Measurements from ENCODE around the gene ZNF619.

Gene ZNF619

DNA sequence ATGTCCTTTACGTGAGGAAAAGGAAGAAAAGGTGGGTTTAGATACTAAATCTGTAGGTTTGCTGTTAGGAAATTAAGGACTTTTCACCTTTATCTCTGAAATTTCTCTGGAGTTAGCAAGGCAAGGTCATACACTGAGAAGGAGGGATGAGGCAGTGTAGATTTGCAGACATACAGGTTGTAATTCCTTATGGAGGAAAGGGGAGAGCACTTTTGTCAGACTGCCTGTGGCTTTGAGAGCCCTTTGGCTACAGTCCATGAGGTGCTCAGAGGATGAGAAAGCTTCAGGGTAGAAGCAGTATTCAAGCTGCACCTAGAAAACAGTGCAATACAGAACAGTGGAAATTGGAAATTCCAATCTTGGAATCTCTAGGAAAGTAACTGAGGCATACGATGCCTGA lies 11.5 kb upstream of the ZNF619 start:
- DNase-seq, result no peak

DNA sequence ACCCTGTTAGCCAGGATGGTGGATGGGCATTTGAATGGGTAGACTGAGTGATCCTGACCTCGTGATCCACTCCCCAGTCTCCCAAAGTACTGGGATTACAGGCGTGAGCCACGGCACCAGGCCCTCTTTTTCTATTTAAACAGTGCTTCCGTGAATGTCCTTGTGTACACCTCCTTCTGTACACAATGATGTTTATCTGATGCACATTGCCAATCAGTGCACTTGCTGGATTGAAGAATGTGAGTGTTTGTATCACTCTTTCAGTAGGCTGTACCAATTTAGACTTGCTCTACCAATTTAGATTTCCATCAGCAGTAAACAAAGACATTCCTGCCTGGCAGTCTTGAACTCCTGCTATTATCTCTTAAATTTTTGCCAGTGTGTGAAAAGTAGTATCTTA lies 8.9 kb upstream of the ZNF619 start:
- DNase-seq, result no peak

DNA sequence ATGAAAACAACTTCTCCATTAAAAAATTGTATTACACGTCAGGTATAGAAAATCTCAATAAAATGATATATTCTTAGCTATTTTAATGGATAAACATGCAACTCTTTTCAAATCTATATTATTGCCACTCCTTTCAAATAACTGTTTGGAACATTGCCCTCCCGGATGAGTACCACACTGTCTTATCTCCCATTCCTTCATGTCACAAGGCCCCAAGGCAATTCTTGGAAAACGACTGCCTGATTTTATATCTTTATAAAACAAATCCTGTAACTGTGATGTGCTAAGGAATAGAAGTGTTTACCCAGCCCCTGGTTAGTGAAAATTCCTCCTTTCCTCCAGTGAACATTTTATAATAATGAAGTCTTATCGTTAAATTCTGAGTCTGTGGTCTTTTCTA lies 6.2 kb upstream of the ZNF619 start:
- DNase-seq, result no peak

DNA sequence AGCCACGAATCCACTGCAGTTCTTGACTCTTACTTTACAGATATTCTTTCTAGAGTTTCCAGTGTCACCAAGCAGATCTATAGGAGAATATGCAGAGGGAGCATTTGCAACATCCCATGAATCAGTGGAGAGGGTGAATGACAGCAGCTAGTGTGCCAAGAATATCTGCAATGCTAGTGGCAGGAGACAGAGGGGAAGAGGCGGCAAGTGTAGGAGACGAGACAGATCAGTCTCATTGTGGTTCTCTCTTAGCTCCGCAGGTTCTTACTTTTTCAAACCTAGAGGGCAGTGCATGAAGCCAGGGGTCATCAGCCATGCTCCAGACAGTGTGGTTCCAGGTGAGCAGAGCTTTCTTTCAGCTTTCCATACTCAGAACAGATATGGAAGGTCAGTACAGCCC lies 744 bp downstream of the ZNF619 start:
- no peak for DNase-seq

DNA sequence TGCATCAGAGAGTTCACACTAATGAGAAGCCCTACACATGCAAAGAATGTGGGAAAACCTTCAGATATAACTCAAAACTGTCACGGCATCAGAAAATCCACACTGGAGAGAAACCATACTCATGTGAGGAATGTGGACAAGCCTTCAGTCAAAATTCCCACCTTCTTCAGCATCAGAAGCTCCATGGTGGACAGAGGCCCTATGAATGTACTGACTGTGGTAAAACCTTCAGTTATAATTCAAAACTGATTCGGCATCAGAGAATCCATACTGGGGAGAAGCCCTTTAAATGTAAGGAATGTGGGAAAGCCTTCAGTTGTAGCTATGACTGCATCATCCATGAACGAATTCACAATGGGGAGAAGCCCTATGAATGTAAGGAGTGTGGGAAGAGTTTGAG lies 10.2 kb downstream of the ZNF619 start:
- no peak for DNase-seq

DNA sequence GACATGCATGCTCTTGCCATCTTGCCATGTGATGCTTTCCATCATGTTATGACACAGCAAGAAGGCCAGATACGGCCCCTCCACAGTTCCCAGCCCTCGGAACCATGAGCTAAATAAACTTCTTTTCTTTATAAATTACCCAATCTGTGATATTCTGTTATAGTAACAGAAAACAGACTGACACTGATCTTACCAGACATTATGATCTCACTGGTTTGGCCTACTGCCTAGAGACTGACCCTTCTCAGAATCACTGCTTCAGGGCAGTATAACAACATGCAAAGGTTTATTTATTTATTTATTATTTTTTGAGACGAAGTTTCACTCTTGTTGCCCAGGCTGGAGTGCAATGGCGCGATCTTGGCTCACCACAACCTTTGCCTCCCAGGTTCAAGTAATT lies 14.0 kb downstream of the ZNF619 start:
- no peak for DNase-seq

DNA sequence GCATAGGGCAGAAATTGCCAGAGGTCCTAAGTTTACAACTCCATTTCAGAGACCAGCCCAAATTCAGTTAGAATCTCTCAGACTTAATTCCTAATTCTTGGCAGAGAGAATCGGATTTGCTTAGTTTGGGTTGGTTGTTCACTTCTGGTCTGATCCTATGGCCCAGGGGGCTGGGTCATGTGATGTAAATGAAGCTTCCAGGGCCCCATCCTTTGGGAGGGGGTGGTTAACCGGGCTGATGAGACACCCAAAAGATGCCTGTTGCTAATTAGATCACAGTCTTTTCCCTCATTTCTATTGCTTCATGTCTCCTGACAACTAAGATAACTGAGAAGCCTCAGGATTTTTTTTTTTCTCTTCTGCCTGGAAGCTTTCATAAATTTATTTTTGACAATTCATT lies 17.8 kb downstream of the ZNF619 start:
- no peak for DNase-seq

DNA sequence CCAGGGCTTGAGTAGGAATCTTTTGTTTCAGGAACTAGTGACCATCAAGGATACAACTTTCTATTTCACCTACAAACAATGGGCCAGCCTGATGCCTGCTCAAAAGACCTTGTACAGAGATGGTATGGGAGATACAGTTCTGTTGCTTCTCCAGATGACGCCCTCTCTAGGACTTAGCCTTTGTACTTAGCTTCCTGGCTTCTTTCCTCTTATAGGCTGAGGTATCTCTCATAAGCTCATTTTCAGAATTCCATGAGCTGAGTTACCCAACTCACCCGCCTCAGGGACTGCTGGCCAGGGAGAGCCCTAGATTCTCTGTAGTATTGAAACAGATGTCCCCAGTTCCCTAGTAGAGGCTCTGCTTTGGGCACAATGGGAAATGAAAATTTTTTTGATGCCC lies 20.4 kb downstream of the ZNF619 start:
- no peak for DNase-seq

DNA sequence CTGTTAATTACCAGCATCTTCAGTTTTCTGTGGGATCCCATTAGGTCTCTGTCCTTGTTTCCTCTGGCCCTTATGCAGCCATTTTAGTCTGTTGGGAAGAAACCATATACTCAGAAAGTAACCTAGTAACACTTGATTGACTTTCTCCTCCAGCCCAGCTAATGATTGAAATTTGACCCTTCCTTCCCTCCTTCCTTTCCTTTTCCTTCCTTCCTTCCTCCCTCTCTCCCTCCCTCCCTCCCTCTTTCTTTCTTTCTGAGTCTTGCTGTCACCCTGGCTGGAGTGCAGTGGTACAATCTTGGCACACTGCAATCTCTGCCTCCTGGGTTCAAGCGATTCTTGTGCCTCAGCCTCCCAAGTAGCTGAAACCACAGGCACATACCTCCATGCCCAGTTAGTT lies 23.0 kb downstream of the ZNF619 start:
- no peak for DNase-seq

DNA sequence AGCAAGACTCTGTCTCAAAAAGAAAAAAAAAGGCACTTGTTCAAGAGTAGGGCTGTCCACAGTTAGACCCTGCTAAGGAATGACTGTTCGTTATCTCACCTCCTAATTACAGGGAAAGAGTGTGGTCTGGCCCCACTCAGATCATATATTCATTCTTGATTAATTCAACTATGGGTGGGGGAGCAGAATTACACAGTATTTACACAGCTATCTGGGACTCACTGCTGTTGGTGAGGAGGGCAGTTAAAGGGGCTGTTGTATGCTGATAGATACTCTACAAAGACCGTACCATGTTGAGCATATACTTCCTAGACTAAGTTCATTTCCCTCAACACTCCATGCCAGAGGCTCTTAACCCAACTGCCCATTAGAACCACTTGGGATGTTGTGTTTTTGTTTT lies 25.1 kb downstream of the ZNF619 start:
- DNase-seq, result no peak

DNA sequence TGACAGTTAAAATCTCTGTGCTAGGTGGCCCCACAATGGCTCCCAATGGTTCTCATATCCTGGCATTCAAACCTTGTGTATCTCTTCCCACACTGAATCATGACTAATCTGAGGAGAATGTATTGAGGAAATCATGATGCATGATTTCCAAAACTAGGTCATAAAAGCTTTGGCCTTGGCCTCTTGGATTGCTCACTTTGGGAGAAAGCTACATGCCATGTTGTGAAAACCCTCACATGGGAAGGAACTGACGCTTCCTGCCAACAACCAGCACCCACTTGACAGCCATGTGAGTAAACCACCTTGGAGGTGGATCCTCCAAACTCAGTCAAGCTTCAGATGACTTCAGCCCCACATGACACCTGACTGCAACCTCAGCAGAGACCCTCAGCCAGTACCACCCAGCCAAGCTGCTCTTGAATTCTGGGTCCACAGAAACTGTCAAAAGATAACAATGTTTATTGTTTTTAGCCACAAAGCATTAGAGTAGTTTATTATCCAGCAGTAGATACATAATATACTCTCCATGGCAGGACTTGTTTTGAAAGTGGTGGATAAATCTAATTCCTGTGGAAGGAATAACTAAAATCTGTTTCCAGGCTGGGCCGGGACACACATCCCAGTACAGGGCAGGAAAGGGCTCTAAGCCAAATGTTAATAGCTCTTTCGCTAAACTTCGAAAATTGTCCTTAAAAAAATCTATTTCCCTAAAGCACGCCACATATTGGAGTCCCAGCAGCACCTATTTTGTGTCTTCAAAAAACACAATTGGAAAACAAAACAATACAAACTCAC lies 27.9 kb downstream of the ZNF619 start:
- no peak for DNase-seq

DNA sequence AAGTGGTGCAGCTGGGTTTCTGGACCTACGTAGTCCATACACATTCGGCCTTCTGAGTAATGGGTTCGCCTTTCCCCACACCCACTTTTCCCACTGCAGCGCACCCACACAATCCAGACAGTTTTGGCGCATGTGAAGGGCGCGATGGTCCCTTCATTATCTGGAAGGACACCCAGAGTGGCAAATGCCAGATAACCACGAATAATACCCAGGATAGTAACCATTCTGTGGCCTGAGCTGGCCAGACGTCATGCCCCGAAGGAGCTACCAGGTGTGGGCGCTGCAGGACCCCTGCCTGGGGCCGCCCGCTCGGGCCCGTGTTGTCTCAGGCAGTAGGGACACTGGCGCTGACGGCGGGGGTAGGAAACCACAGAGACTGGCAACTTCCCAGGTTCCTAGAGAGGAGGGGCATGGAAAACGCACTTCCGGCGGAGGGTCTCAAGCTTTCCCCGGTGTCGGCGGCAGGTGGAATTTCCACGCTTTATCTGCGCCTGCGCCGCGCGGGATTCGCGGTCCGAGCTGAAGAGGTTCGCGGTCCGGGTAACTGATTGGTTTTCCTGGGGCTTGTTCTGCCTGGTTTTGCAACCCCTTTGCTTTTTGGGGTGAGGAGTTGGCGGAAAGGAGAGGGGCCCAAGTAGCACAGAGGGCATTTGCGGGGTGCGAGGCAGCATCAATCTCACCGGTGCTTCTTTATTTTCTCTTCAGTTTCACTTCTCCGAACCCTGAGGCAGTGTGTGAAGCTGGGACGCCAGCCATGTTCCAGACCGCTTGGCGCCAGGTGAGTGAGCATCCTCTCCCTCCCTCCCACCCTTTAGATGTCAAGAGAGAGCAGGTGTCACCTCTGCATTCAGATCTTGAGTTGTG lies 28.9 kb downstream of the ZNF619 start, which contains the start of gene ZNF620:
ZNF620 (plus strand) TSS at position 441 of the 864 bp plus-strand sequence; CDS start at position 755, 314 bp downstream.
- peak; percentile 61 to 62 for DNase-seq

DNA sequence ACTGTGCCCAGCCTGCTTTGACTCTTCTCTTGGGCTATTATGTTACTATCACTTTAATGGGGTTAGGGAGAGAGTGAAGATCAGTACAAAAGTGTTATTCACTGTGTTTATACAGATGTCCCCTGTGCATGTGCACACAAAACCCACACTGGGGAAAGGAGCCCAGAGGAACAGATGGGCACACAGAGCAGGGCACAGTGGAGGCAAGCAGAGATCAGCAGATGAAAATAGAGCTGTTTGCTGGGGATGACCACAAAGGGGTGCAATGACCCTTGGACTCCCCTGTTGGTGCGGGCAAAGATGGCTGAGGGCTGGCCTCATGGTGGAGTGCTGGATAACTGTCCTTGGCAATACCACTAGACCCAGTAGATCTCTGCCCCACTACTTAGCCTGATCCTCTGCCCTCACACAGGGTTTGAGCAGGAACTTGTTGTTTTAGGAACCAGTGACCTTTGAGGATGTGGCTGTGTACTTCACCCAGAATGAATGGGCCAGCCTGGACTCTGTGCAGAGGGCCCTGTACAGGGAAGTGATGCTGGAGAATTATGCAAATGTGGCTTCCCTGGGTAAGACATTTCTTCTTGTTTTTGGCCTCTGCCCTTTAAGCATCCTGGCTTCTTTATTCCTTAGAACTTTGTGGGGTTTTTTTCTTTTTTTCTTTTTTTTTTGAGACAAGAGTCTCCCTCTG lies 34.3 kb downstream of the ZNF619 start:
- DNase-seq, result no peak

DNA sequence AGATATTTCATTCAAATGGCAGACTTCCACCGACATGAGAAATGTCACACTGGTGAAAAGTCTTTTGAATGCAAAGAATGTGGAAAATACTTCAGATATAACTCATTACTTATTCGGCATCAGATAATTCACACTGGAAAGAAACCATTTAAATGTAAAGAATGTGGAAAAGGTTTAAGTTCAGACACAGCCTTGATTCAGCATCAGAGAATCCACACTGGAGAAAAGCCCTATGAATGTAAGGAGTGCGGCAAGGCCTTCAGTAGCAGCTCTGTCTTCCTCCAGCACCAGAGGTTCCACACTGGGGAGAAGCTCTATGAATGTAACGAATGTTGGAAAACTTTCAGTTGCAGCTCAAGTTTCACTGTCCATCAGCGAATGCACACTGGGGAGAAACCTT lies 39.3 kb downstream of the ZNF619 start:
- DNase-seq, result no peak

DNA sequence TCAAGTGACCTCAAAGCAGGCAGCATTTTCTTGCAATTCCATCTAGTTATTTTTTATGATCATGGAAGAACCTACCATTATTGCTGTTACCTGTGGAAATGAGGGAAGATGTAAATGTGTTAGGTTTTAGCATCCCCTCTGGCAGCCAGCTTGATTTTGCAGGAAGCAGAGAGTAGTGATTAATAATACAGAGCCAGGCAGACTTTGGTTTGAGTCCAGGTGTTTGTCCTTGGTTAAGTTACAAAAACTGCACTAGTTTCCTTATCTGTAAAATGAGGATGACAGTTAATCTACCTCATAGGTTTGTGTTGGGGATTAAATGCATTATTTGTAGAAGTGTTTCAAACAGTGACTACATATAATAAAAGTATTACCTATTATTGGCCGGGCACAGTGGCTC lies 41.1 kb downstream of the ZNF619 start:
- no peak for DNase-seq

DNA sequence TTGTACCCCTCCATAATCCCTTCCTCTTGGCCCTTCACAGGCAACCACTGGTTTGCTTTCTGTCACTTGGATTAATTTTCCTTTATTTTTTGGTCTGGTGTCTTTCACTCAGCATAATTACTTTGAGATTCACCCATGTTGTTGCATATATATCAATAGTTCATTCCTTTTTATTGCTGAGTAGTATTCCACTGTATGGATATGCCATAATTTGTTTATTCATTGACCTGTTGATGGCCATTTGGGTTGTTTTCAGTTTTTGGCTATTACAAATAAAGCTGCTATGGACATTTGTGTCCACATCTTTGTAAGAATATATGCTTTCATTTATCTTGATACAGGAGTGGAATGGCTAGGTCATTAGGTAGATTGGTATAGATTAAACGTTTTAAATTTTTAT lies 41.9 kb downstream of the ZNF619 start:
- DNase-seq, result no peak

DNA sequence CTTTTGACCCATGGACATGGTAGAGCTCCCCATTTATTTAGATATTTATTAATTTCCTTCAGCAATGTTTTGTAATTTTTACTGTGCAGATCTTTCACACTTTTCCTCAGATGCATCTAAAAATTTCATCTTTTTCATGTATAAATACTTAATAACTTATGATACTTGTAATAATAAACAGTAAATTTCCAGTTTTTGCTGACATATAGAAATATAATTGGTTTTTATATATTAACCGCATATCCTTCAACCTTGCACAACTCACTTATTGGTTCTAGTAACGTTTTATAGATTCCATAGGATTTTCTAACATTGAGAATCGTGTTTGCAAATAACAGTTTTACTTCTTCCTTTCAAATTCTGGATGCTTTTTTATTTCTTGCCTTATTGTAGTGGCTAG lies 44.3 kb downstream of the ZNF619 start:
- no peak for DNase-seq

DNA sequence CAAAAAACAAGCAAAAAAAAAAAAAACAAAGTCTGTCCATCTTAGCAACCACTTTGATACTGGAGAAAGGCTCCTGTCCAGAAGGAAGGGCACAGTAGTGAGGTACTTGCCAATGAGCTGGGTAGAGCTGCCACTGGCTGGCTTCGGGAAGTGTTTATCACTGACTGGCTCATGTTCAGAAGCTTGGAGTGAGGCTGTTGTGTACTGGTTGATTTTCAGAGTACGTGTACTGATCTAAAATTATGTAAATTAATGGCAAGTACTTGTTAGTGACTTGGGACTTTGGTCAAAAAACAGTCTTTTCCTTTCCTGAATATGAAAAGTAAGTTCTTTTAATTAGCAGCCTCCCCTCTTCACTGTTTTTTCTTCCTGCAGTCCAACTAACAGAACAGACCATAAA lies 46.9 kb downstream of the ZNF619 start:
- DNase-seq, result no peak

DNA sequence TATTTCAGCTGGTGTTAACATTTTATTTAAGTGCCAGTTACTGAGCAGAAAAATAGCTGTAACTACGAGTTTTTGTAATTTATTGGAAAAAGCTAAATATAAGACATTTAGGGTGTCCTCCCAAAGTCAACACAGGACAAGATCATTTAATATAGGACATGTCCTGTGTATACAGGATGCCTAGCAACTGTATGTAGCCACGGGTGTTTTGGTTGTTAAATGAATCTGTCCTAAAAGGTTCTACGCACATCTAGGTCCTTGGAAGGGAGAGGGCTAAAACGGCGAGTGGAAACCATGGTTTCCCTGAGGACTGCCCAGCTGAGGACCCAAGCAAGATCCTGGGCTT lies 47.3 kb downstream of the ZNF619 start:
- no peak for DNase-seq

DNA sequence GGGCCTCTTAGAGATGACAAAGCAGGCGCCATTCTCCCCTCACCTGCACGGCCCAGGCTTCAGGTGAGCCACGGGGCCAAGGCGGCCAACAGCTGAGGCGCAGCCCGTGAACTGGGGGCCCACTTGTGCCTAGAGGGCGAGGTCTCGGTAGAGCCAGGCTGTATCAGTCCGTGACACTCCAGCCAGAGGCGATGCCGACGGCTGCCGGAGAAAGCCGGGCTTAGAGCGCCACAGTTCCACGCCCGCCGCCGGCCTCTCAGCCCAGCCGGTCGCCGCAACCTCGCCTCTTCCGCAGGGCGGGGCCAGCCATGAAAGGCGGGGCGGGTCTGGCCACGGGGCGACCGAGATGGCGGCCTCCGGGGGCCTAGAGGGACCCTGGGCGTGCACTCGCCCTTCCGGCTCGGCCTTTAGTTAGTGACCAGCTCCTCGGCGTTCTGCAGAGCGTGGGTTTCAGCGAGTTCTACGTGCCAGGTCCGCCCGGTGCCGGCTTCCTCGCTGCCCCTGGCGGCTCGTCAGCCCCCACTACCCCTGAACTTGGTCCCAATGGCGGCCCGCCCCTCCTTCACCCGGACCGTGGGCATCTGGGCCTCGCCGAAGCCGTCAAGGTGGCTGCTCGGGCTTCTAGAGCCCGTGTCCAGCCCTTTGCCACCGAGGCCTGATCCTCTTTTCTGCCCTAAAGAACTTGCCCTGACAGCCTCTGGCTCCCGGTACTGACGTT lies 47.8 kb downstream of the ZNF619 start, which contains the start of gene ZNF621:
ZNF621 (plus strand) TSS at position 393 of the 718 bp plus-strand sequence. CDS start 881 bp downstream, outside the sequence.
- peak; percentile 87 to 88 for DNase-seq

DNA sequence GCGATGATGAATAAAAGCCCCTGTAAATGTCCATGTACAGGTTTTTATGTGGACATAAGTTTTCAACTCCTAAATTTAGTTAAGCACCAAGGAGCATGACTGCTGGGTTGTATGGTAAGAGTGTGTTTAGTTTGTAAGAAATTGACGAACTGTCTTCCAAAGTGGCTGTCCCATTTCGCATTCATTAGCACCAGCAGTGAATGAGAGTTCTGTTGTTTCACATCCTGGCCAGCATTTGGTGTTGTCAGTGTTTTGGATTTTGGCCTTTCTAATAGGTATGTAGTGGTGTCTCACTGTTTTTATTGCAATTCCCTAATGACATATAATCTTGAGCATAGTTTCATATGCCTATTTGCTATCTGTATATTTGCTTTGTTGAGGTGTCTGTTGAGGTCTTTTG lies 51.5 kb downstream of the ZNF619 start:
- DNase-seq, result no peak

DNA sequence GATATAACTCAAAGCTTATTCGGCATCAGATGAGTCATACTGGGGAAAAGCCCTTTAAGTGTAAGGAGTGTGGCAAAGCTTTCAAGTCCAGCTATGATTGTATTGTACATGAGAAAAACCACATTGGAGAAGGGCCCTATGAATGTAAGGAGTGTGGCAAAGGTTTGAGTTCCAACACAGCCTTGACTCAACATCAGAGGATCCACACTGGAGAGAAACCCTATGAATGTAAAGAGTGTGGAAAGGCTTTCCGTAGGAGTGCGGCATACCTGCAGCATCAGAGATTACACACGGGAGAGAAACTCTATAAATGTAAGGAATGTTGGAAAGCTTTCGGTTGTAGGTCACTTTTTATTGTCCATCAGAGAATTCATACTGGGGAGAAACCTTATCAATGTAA lies 55.3 kb downstream of the ZNF619 start:
- no peak for DNase-seq

DNA sequence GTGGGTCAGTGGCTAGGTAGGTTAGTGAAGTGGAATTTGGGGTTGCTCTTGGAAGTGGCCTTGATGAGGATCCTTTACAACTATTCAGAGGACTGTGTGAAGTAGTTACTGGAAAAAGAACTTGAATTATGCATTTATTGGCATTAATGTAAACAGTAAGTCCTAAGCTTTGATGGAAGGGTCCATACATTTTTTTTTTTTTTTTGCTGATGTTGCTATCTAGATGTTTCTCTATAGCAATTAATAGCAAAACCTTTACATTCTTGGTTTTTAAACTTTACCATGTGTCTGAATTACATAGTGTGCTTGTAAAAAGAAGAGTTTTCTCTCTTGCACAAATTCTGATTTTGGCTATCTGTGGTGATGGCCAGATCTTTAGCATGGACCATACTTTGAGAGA lies 57.4 kb downstream of the ZNF619 start:
- DNase-seq, result no peak

All from CD4-positive, alpha-beta T cell treated with Interleukin-1 beta for 1 hour (primary cell).